ENCODE measurements around the gene NFATC1. TPM values are rescaled to one million over a fixed set of nuclear protein-coding genes. Genes with fewer than 3 reads are reported as not detected.

Gene NFATC1
- polyA plus RNA-seq, 1 donor from 2014 or later = 0.37 TPM

DNA sequence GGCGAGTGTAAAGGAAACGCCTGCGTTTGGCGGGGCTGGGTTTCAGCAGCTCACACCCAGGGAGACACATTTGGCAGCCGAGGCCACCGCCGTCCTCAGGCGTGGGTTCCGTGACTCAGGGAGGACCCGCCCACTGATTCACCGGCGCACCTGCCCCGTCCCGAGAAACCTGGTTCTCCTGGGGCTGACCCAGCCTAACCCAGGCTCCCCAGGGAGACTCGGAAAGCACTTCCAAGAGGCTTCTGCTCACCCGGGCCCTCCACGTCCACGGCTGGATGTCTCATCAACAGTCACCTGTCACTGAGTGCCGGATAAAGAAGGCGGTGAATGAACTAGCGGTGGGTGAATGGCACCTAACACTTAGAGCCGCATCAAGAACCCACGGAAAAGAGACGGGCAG, 157.4 kb downstream of the NFATC1 start:
- no peaks in the 10 kb centered on the region for H3K36me3 ChIP-seq (ENCODE audit: insufficient read depth, low read length)
- H3F3A ChIP-seq (ENCODE audit: insufficient read depth, low read length, poor library complexity, severe bottlenecking) = no peaks in the 10 kb centered on the region
- H3K9me2 ChIP-seq (ENCODE audit: insufficient read depth, low read length) = no peaks in the 10 kb centered on the region
- TF ChIP-seq, protein P1, sequence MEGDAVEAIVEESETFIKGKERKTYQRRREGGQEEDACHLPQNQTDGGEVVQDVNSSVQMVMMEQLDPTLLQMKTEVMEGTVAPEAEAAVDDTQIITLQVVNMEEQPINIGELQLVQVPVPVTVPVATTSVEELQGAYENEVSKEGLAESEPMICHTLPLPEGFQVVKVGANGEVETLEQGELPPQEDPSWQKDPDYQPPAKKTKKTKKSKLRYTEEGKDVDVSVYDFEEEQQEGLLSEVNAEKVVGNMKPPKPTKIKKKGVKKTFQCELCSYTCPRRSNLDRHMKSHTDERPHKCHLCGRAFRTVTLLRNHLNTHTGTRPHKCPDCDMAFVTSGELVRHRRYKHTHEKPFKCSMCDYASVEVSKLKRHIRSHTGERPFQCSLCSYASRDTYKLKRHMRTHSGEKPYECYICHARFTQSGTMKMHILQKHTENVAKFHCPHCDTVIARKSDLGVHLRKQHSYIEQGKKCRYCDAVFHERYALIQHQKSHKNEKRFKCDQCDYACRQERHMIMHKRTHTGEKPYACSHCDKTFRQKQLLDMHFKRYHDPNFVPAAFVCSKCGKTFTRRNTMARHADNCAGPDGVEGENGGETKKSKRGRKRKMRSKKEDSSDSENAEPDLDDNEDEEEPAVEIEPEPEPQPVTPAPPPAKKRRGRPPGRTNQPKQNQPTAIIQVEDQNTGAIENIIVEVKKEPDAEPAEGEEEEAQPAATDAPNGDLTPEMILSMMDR (IDR thresholded peaks at IDR 0.05; ENCODE audit: poor library complexity, severe bottlenecking) = no peak
- TF ChIP-seq EP300 (conservative IDR thresholded peaks at IDR 0.05; ENCODE audit: poor library complexity, severe bottlenecking) = no peak
- H3K9me3 ChIP-seq (ENCODE audit: low read length) = no peaks in the 10 kb centered on the region
- no peak overlapping the region for H3K27ac ChIP-seq (ENCODE audit: low read length)
- no peaks in the 10 kb centered on the region for H3K79me2 ChIP-seq (replicated peaks; ENCODE audit: insufficient read depth, low read length)
- H2AFZ ChIP-seq (ENCODE audit: low read depth, low read length) = no peak overlapping the region
- H3K27me3 ChIP-seq (ENCODE audit: insufficient read depth, low read depth, low read length) = no peaks in the 10 kb centered on the region
- no peaks in the 10 kb centered on the region for H4K20me1 ChIP-seq (ENCODE audit: insufficient read depth)
- no peak overlapping the region for H3K4me3 ChIP-seq (ENCODE audit: low read length)
- no peak overlapping the region for H3K4me2 ChIP-seq (ENCODE audit: low read length)
- no peak overlapping the region for H3K9ac ChIP-seq (ENCODE audit: low read length)

DNA sequence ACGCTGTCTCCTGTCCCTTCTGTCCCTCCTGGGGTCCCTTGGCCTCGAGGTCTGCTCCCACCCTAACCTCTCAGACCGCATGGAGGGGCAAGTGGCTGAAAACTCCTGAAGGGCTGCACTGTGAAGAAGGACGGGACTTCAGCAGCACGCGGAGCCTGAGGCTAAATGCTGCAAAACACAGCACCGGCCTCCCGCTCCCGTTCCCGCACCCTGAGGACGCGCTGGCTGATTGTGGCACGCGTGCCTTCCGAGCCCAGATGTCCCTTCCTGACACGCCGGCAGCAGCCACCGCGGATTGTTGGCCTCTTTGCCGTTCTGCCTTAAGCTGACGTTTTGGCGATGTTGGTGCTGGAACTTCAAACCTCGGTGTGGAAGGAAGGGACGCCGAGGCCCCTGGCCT, 158.0 kb downstream of the NFATC1 start:
- H3K79me2 ChIP-seq (replicated peaks; ENCODE audit: insufficient read depth, low read length) = no peaks in the 10 kb centered on the region
- no peak overlapping the region for H3K4me3 ChIP-seq (ENCODE audit: low read length)
- no peaks in the 10 kb centered on the region for H4K20me1 ChIP-seq (ENCODE audit: insufficient read depth)
- no peak overlapping the region for H2AFZ ChIP-seq (ENCODE audit: low read depth, low read length)
- no peaks in the 10 kb centered on the region for H3K9me2 ChIP-seq (ENCODE audit: insufficient read depth, low read length)
- H3K36me3 ChIP-seq (ENCODE audit: insufficient read depth, low read length) = no peaks in the 10 kb centered on the region
- no peak overlapping the region for H3K4me2 ChIP-seq (ENCODE audit: low read length)
- H3K27ac ChIP-seq (ENCODE audit: low read length) = no peak overlapping the region
- H3F3A ChIP-seq (ENCODE audit: insufficient read depth, low read length, poor library complexity, severe bottlenecking) = no peaks in the 10 kb centered on the region
- no peaks in the 10 kb centered on the region for H3K9me3 ChIP-seq (ENCODE audit: low read length)
- H3K27me3 ChIP-seq (ENCODE audit: insufficient read depth, low read depth, low read length) = no peaks in the 10 kb centered on the region
- TF ChIP-seq, protein P2, sequence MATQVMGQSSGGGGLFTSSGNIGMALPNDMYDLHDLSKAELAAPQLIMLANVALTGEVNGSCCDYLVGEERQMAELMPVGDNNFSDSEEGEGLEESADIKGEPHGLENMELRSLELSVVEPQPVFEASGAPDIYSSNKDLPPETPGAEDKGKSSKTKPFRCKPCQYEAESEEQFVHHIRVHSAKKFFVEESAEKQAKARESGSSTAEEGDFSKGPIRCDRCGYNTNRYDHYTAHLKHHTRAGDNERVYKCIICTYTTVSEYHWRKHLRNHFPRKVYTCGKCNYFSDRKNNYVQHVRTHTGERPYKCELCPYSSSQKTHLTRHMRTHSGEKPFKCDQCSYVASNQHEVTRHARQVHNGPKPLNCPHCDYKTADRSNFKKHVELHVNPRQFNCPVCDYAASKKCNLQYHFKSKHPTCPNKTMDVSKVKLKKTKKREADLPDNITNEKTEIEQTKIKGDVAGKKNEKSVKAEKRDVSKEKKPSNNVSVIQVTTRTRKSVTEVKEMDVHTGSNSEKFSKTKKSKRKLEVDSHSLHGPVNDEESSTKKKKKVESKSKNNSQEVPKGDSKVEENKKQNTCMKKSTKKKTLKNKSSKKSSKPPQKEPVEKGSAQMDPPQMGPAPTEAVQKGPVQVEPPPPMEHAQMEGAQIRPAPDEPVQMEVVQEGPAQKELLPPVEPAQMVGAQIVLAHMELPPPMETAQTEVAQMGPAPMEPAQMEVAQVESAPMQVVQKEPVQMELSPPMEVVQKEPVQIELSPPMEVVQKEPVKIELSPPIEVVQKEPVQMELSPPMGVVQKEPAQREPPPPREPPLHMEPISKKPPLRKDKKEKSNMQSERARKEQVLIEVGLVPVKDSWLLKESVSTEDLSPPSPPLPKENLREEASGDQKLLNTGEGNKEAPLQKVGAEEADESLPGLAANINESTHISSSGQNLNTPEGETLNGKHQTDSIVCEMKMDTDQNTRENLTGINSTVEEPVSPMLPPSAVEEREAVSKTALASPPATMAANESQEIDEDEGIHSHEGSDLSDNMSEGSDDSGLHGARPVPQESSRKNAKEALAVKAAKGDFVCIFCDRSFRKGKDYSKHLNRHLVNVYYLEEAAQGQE (IDR thresholded peaks at IDR 0.05; ENCODE audit: borderline replicate concordance) = no peak
- TF ChIP-seq POLR2AphosphoS5 (IDR thresholded peaks at IDR 0.05) (no peak), EZH2 (IDR thresholded peaks at IDR 0.05; ENCODE audit: borderline replicate concordance, insufficient read depth, low read length, poor library complexity, severe bottlenecking) (no peak), EP300 (conservative IDR thresholded peaks at IDR 0.05; ENCODE audit: poor library complexity, severe bottlenecking) (no peak), SMC3 (conservative IDR thresholded peaks at IDR 0.05; ENCODE audit: poor library complexity) (no peak), MXI1 (conservative IDR thresholded peaks at IDR 0.05; ENCODE audit: poor library complexity, severe bottlenecking) (no peak), TAF1 (IDR thresholded peaks at IDR 0.05; ENCODE audit: low read depth) (no peak), RAD21 (conservative IDR thresholded peaks at IDR 0.05) (no peak)
- TF ChIP-seq, protein P1 (IDR thresholded peaks at IDR 0.05; ENCODE audit: poor library complexity, severe bottlenecking) = no peak
- no peak overlapping the region for H3K9ac ChIP-seq (ENCODE audit: low read length)
